Astrocyte (in vitro differentiated cells and primary cell): Measurements from ENCODE around the gene IL31. TPM values are rescaled to one million over a fixed set of nuclear protein-coding genes. Genes with fewer than 3 reads are reported as not detected.

ENCODE experiments used
- DNase-seq: peaks from one replicate; pipeline ENCODE4 v3.0.0-alpha.2; 2010; ENCODE audit warnings: low read depth
- FAIRE-seq: peaks from 2 replicates; lab custom pipeline; 2011; peaks lifted over from hg19 to GRCh38; lab: Jason Lieb, UNC
- H2AFZ ChIP-seq: 2 replicates; pipeline ENCODE4 v1.6.0; 2012; ENCODE audit warnings: low read depth, low read length, inconsistent platforms
- H3K27ac ChIP-seq: 2 replicates; pipeline ENCODE4 v1.5.1; 2011; ENCODE audit warnings: low read depth, low read length, inconsistent platforms
- H3K27me3 ChIP-seq: 2 replicates; pipeline ENCODE4 v1.6.0; 2011; ENCODE audit warnings: low read length, inconsistent platforms; ENCODE audit not compliant: insufficient read depth
- H3K36me3 ChIP-seq: 2 replicates; pipeline ENCODE4 v1.5.1; 2011; ENCODE audit warnings: low read length, inconsistent platforms; ENCODE audit not compliant: insufficient read depth
- H3K4me1 ChIP-seq: 2 replicates; pipeline ENCODE4 v1.5.1; 2011; ENCODE audit warnings: low read length, inconsistent platforms; ENCODE audit not compliant: insufficient read depth
- H3K4me2 ChIP-seq: 2 replicates; pipeline ENCODE4 v1.6.0; 2012; ENCODE audit warnings: low read length, inconsistent platforms
- H3K4me3 ChIP-seq: 2 replicates; pipeline ENCODE4 v1.5.1; 2011; ENCODE audit warnings: low read depth, mild to moderate bottlenecking, low read length, inconsistent platforms; ENCODE audit not compliant: insufficient read depth
- H3K79me2 ChIP-seq: 2 replicates; pipeline ENCODE4 v1.6.0; 2012; ENCODE audit warnings: mild to moderate bottlenecking, low read length, inconsistent platforms; ENCODE audit not compliant: insufficient read depth
- H3K9ac ChIP-seq: 2 replicates; pipeline ENCODE4 v1.6.0; 2012; ENCODE audit warnings: mild to moderate bottlenecking, low read length, inconsistent platforms
- H3K9me3 ChIP-seq: 2 replicates; pipeline ENCODE4 v1.5.1; 2012; ENCODE audit warnings: low read depth, mild to moderate bottlenecking, low read length, inconsistent platforms; ENCODE audit not compliant: insufficient read depth
- H4K20me1 ChIP-seq: 2 replicates; pipeline ENCODE4 v1.6.0; 2012; ENCODE audit warnings: low read length, inconsistent platforms; ENCODE audit not compliant: insufficient read depth
- H3K27ac Mint-ChIP-seq: one replicate; pipeline ENCODE4 v1.8.0; 2021; ENCODE audit warnings: mild to moderate bottlenecking, mixed read lengths; ENCODE audit not compliant: unreplicated experiment
- H3K27me3 Mint-ChIP-seq: one replicate; pipeline ENCODE4 v1.8.0; 2021; ENCODE audit warnings: low read depth, mixed read lengths; ENCODE audit not compliant: unreplicated experiment
- H3K36me3 Mint-ChIP-seq: one replicate; pipeline ENCODE4 v1.8.0; 2021; ENCODE audit warnings: low read depth, mixed read lengths; ENCODE audit not compliant: unreplicated experiment
- H3K4me1 Mint-ChIP-seq: one replicate; pipeline ENCODE4 v1.8.0; 2021; ENCODE audit warnings: low read depth, mixed read lengths; ENCODE audit not compliant: unreplicated experiment
- H3K4me3 Mint-ChIP-seq: one replicate; pipeline ENCODE4 v1.8.0; 2021; ENCODE audit warnings: mild to moderate bottlenecking, moderate library complexity, mixed read lengths; ENCODE audit not compliant: unreplicated experiment
- H3K9me3 Mint-ChIP-seq: one replicate; pipeline ENCODE4 v1.8.0; 2021; ENCODE audit warnings: mild to moderate bottlenecking, mixed read lengths; ENCODE audit not compliant: unreplicated experiment
- CTCF ChIP-seq: IDR thresholded peaks from 2 replicates; pipeline ENCODE4 v1.5.1; 2011; ENCODE audit warnings: low read depth, mild to moderate bottlenecking, inconsistent platforms, low read length, moderate library complexity; ENCODE audit not compliant: insufficient read depth
- EZH2 ChIP-seq: IDR thresholded peaks from 2 replicates; pipeline ENCODE4 v1.6.1; 2012; ENCODE audit warnings: mild to moderate bottlenecking, low read length, inconsistent platforms; ENCODE audit not compliant: insufficient read depth
- total RNA-seq: library from RNA; stranded (reverse); gene quantifications from 2 replicates; pipeline ENCODE4 v1.2.1, GENCODE V29; 2021

The IL31 gene
- total RNA-seq, 1 donor from 2014 or later = not detected

DNA sequence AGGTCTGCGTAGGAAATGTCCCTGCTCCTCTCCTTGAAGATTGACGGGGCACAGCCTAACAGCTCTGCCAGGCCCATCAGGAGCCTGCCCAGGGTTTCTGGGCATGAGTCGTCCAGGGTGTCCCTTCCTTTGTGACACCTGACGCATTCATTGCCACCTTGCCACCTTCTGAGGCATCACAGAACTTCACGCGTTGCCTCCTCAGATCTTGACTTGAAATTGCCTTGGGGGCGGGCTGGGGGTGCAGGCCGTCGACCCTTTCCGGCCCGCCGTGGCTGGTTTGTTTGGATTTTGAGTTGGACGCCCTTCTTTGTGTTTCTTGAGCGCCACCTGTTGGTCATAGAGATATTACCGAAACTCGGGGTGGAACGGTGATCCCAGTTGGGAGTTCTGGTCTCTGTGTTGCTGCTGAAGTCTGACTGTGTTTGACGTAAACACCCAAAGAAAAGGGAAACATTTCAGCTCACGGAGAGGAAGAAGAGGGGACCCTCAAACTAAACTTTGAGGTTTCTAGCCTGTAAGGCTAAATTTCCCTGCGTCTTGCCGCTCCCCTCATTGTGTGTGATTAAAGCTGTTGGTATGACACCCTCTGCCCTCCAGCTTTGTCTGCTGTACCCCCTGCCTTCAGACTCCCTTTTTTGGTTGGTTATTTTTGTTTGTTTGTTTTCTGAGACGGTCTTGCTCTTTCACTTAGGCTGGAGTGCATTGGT is 50.8 kb downstream of the IL31 start:
- peak overlapping the region; percentile 56 for H3K9ac ChIP-seq
- FAIRE-seq = no peak
- DNase-seq = peak; percentile 30

More for the DNA sequence above, 50.8 kb downstream of the IL31 start:
- peaks cover 11% of the 10 kb centered on the region for H3K4me1 ChIP-seq
- peak overlapping the region; percentile 35 for H2AFZ ChIP-seq
- H3K4me2 ChIP-seq = peak overlapping the region; percentile 68
- H3K9me3 Mint-ChIP-seq = no peaks in the 10 kb centered on the region
- peak overlapping the region; percentile 58 for H3K4me3 Mint-ChIP-seq
- H3K79me2 ChIP-seq = peaks cover 63% of the 10 kb centered on the region
- H4K20me1 ChIP-seq = peaks cover 52% of the 10 kb centered on the region
- H3K36me3 ChIP-seq = peaks cover 2% of the 10 kb centered on the region
- H3K27me3 Mint-ChIP-seq = no peaks in the 10 kb centered on the region
- peaks cover under 1% of the 10 kb centered on the region for H3K36me3 Mint-ChIP-seq
- H3K9me3 ChIP-seq = no peaks in the 10 kb centered on the region
- no peak overlapping the region for H3K4me3 ChIP-seq
- no peak for TF ChIP-seq EZH2
- peak; percentile 63 for TF ChIP-seq CTCF
- H3K4me1 Mint-ChIP-seq = peaks cover 27% of the 10 kb centered on the region
- H3K27me3 ChIP-seq = no peaks in the 10 kb centered on the region
- no peak overlapping the region for H3K27ac ChIP-seq
- H3K27ac Mint-ChIP-seq = peak overlapping the region; percentile 88

Other genes starting within 250 kb of the IL31 start
- gene BCL7A, start 152.3 kb downstream of the IL31 start, total RNA-seq = 8.5 and 9.6 TPM in 2 replicates
- gene MLXIP, start 95.5 kb downstream of the IL31 start, total RNA-seq = 62.5 and 73.4 TPM in 2 replicates
- gene LRRC43, start 8.9 kb upstream of the IL31 start, total RNA-seq = 0.72 and 0.73 TPM in 2 replicates
- gene B3GNT4, start 29.5 kb upstream of the IL31 start, total RNA-seq = 0.54 and 0.62 TPM in 2 replicates
- gene DIABLO, start 51.8 kb upstream of the IL31 start, total RNA-seq = 87.6 and 91.6 TPM in 2 replicates
- gene VPS33A, start 92.3 kb upstream of the IL31 start, total RNA-seq = 31.6 and 34.3 TPM in 2 replicates
- gene CLIP1, start 248.4 kb upstream of the IL31 start, total RNA-seq = 59.4 and 70.0 TPM in 2 replicates